Measurements from ENCODE around the gene ADAM19. TPM values are rescaled to one million over a fixed set of nuclear protein-coding genes. Genes with fewer than 3 reads are reported as not detected.
A peak's percentile ranks its signal among the peaks of the same experiment; 100 is the strongest.

Gene ADAM19
- total RNA-seq, 2 donors from 2014 or later, result 2.9 to 12.8 TPM

DNA sequence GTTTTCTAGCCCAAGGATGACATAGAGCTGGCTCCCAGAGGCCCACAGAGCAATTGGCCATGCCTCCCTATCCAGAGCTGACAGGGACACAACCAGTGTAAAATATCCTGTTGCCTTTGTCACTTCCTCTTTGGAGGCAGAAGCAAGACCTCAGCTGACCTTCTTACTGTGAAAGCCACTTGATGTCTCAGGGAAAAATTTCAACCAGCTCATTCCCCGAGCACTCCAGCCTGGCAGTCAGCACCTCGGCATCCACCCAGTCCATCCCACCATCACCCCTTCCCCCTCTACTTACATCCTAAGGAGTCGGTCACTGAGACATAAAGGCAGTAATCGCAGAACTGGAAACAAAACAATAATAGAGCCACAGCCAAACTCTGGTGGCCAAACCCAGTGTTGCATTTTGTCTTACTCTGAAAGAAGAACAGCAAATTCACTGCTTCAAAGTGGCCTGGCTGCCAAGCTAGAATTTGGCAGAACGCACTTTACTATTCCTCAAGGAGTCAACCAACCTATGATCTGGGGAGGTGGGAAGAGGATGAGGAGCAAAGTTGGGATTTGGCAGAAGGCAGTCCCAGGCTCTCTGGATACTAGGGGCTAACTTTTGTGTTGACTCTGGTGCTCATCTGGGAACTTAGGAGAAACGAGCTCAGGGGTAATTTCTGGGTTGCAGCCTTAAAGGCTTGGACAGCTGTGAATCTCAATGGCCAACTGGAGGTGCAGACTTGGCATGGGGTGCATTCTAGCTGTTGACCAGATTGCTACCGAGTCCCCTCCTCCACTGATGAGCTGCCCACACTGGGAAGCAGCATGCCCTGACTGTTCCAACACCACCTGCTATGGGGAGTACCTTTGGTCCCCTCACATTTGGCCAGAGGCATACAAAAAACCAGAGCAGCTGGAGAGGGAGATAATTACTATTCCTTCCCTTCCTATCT, 101.9 kb downstream of the ADAM19 start:
- Histone ChIP-seq H3K36me3 (no peaks in the 10 kb centered on the region), H3K4me1 (no peaks in the 10 kb centered on the region), H3K4me3 (no peak overlapping the region), H3K9ac (ENCODE audit: low read depth in 2 of 2, low read length in 2 of 2) (no peak overlapping the region), H3K27me3 (no peaks in the 10 kb centered on the region), H3K9me3 (no peaks in the 10 kb centered on the region), H3K27ac (no peak overlapping the region)
- TF ChIP-seq, protein P1, sequence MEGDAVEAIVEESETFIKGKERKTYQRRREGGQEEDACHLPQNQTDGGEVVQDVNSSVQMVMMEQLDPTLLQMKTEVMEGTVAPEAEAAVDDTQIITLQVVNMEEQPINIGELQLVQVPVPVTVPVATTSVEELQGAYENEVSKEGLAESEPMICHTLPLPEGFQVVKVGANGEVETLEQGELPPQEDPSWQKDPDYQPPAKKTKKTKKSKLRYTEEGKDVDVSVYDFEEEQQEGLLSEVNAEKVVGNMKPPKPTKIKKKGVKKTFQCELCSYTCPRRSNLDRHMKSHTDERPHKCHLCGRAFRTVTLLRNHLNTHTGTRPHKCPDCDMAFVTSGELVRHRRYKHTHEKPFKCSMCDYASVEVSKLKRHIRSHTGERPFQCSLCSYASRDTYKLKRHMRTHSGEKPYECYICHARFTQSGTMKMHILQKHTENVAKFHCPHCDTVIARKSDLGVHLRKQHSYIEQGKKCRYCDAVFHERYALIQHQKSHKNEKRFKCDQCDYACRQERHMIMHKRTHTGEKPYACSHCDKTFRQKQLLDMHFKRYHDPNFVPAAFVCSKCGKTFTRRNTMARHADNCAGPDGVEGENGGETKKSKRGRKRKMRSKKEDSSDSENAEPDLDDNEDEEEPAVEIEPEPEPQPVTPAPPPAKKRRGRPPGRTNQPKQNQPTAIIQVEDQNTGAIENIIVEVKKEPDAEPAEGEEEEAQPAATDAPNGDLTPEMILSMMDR (IDR thresholded peaks at IDR 0.05), result no peak
- intact Hi-C loops (cut with DNase I), result loop anchor here (5.0 to 10.0 kb wide), 2 partner anchors 146 to 229 kb away; no protein-coding TSS in a partner anchor
- DNase-seq, result no peak

DNA sequence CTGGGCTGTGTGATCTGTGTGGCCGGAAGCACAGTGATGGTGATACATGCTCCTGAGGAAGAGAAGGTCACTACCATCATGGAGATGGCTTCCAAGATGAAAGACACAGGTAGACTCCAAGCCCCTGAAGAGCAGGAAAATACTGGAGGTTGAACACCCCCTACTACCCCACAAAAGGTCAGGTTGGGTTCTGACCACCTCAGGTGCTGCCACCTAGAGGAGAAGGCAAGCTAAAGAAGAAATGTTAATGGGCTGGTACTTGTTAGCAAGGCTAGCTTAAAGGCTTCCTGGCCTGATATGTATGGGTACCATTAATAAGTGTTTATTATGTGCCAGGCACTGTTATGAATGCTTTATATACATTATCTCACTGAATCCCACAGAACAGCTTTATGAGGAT, 103.9 kb downstream of the ADAM19 start:
- intact Hi-C loops (cut with DNase I), result loop anchor here (5.0 to 10.0 kb wide), 2 partner anchors 144 to 227 kb away; no protein-coding TSS in a partner anchor
- H3K9ac ChIP-seq (ENCODE audit: low read depth in 2 of 2, low read length in 2 of 2), result no peak overlapping the region
- TF ChIP-seq, protein P1 (IDR thresholded peaks at IDR 0.05), result peak; percentile 36
- no peak overlapping the region for H3K4me3 ChIP-seq
- no peaks in the 10 kb centered on the region for H3K36me3 ChIP-seq
- no peaks in the 10 kb centered on the region for H3K9me3 ChIP-seq
- no peak for DNase-seq
- no peaks in the 10 kb centered on the region for H3K4me1 ChIP-seq
- no peaks in the 10 kb centered on the region for H3K27me3 ChIP-seq
- no peak overlapping the region for H3K27ac ChIP-seq

DNA sequence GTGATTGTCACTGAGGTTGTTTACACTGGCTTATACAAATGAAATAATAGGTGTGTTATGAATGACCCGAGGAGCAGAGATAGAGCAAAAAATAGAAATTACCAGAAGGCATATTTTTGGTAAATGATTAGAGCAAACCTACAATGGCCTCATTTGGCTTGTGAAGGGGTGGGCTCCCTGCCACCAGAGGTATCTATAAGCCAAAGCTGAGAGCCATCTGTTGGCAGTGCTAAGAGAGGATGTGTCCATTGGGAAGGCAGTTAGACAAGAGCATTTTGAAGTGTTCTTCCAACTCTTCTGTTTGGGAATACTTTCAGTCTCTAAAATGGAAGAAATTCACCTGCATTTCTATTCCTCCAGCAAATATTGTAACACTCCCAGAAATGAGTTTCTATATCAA, 104.9 kb downstream of the ADAM19 start:
- no peak for DNase-seq
- intact Hi-C loops (cut with DNase I), result loop anchor here (5.0 to 10.0 kb wide), 2 partner anchors 143 to 226 kb away; no protein-coding TSS in a partner anchor
- Histone ChIP-seq H3K36me3 (no peaks in the 10 kb centered on the region), H3K4me3 (no peak overlapping the region), H3K4me1 (no peaks in the 10 kb centered on the region), H3K9me3 (no peaks in the 10 kb centered on the region), H3K27ac (no peak overlapping the region), H3K27me3 (no peaks in the 10 kb centered on the region), H3K9ac (ENCODE audit: low read depth in 2 of 2, low read length in 2 of 2) (no peak overlapping the region)
- TF ChIP-seq, protein P1 (IDR thresholded peaks at IDR 0.05), result no peak

DNA sequence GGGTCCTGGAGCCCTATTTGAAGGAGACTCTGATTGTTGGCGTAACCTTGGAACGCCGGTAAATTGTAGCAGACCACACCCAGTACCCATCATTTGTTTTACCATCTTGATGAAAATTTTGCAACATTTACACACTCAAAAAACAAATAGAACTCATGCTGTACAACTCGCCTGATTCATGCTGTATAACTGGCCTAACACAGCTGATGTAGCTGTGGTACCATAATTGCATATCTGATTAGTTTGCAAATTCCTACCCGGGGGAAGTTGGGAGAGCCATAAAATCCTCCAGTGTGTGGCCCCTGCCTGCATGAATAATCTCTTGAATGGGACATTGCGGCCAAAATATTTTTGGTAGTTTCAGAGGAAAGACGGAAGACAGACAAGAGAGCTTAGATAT, 105.9 kb downstream of the ADAM19 start:
- no peaks in the 10 kb centered on the region for H3K9me3 ChIP-seq
- H3K27ac ChIP-seq, result no peak overlapping the region
- no peak overlapping the region for H3K9ac ChIP-seq (ENCODE audit: low read depth in 2 of 2, low read length in 2 of 2)
- no peak for DNase-seq
- TF ChIP-seq, protein P1 (IDR thresholded peaks at IDR 0.05), result no peak
- no peak overlapping the region for H3K4me3 ChIP-seq
- no peaks in the 10 kb centered on the region for H3K36me3 ChIP-seq
- no peaks in the 10 kb centered on the region for H3K27me3 ChIP-seq
- intact Hi-C loops (cut with DNase I), result loop anchor here (5.0 to 10.0 kb wide), 2 partner anchors 142 to 225 kb away; no protein-coding TSS in a partner anchor
- no peaks in the 10 kb centered on the region for H3K4me1 ChIP-seq

DNA sequence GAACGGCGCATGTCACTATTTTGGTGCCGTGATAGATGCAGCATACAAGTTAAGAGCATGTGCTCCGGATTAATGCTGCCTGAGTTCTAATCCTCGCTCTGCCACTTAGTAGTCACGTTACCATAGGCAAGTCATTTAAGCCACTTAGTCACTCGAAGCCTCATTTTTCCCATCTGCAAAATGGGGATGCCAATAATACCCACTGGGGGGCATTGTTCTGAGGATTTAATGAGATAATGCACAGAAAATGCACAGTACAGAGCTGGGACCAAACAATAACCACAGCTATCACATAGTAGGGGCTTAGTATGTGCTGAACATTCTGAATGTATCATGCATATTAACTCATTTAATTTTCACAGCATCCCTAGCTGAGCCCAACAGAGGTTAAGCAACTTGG, 106.5 kb downstream of the ADAM19 start:
- H3K27ac ChIP-seq, result no peak overlapping the region
- H3K36me3 ChIP-seq, result no peaks in the 10 kb centered on the region
- no peaks in the 10 kb centered on the region for H3K4me1 ChIP-seq
- no peaks in the 10 kb centered on the region for H3K9me3 ChIP-seq
- TF ChIP-seq, protein P1 (IDR thresholded peaks at IDR 0.05), result no peak
- H3K9ac ChIP-seq (ENCODE audit: low read depth in 2 of 2, low read length in 2 of 2), result no peak overlapping the region
- no peak overlapping the region for H3K4me3 ChIP-seq
- H3K27me3 ChIP-seq, result no peaks in the 10 kb centered on the region
- intact Hi-C loops (cut with DNase I), result no loop called here
- no peak for DNase-seq

Measured in colonic mucosa (tissue), 4 donors.